HepG2 (cell line): ENCODE measurements around the gene SLBP. TPM values are rescaled to one million over a fixed set of nuclear protein-coding genes. Genes with fewer than 3 reads are reported as not detected.

Experiments used
- ADNP ChIP-seq: sonication (generic); formaldehyde crosslinking; IDR thresholded peaks from 2 replicates; pipeline ENCODE4 v1.4.0; 2020; ENCODE audit warnings: missing genetic modification reagents
- CBX5 ChIP-seq: sonication (generic); formaldehyde crosslinking; IDR thresholded peaks from 2 replicates; pipeline ENCODE4 v1.4.0; 2020; ENCODE audit warnings: missing genetic modification reagents, borderline replicate concordance
- FIP1L1 ChIP-seq: fragments of 200-400 bp; formaldehyde crosslinking; IDR thresholded peaks from 2 replicates; pipeline ENCODE4 v1.6.1; 2018; ENCODE audit warnings: low read depth, mild to moderate bottlenecking, low read length, moderate library complexity, borderline replicate concordance; ENCODE audit not compliant: insufficient read depth
- GABPB1 ChIP-seq: IDR thresholded peaks from 2 replicates; pipeline ENCODE4 v1.6.1; 2016; ENCODE audit warnings: mild to moderate bottlenecking, missing genetic modification reagents, moderate library complexity, missing compliant biosample characterization
- HDAC6 ChIP-seq: fragments of 200-600 bp; sonication (generic); IDR thresholded peaks from 2 replicates; pipeline ENCODE4 v1.7.0; 2017; ENCODE audit warnings: mild to moderate bottlenecking, antibody characterized with exemption, low read length, low read depth
- HINFP ChIP-seq: sonication (generic); formaldehyde crosslinking; IDR thresholded peaks from 2 replicates; pipeline ENCODE4 v1.4.0; 2020; ENCODE audit warnings: low read depth, mild to moderate bottlenecking, missing genetic modification reagents
- KDM6A ChIP-seq: IDR thresholded peaks from 2 replicates; pipeline ENCODE4 v1.6.1; 2016; ENCODE audit warnings: low read depth
- NONO ChIP-seq, 2 experiments: fragments of 450-650 bp in 1 of 2; sonication (generic) in 1 of 2; formaldehyde crosslinking in 1 of 2; IDR thresholded peaks in 1 of 2; conservative IDR thresholded peaks in 1 of 2; 2 replicates each; pipeline versions ENCODE4 v1.6.1 to v1.8.0; 2017 to 2022; ENCODE audit warnings: mild to moderate bottlenecking in 1 of 2, missing genetic modification reagents in 1 of 2, moderate library complexity in 1 of 2
- PHF8 ChIP-seq: sonication (generic); formaldehyde crosslinking; IDR thresholded peaks from 2 replicates; pipeline ENCODE4 v1.5.0; 2020; ENCODE audit warnings: missing genetic modification reagents
- POLR2G ChIP-seq: fragments of 200-400 bp; formaldehyde crosslinking; IDR thresholded peaks from 2 replicates; pipeline ENCODE4 v1.6.1; 2018; ENCODE audit warnings: mild to moderate bottlenecking, low read depth, low read length, moderate library complexity
- SMAD1 ChIP-seq: sonication (generic); formaldehyde crosslinking; IDR thresholded peaks from 2 replicates; pipeline ENCODE4 v1.4.0; 2020; ENCODE audit warnings: missing genetic modification reagents, low read depth, mild to moderate bottlenecking, borderline replicate concordance
- SMAD3 ChIP-seq: sonication (generic); formaldehyde crosslinking; IDR thresholded peaks from 2 replicates; pipeline ENCODE4 v1.4.0; 2020; ENCODE audit warnings: missing genetic modification reagents
- U2AF2 ChIP-seq: fragments of 200-400 bp; formaldehyde crosslinking; IDR thresholded peaks from 2 replicates; pipeline ENCODE4 v1.6.1; 2017; ENCODE audit warnings: low read depth, mild to moderate bottlenecking, low read length
- ZFX ChIP-seq: sonication (generic); formaldehyde crosslinking; IDR thresholded peaks from 2 replicates; pipeline ENCODE4 v1.4.0; 2020; ENCODE audit warnings: mild to moderate bottlenecking, low read depth, missing genetic modification reagents, moderate library complexity
- ZMYM3 ChIP-seq: sonication (generic); formaldehyde crosslinking; IDR thresholded peaks from 2 replicates; pipeline ENCODE4 v1.5.1; 2020; ENCODE audit warnings: mild to moderate bottlenecking, missing genetic modification reagents
- ZNF318 ChIP-seq: sonication (generic); formaldehyde crosslinking; IDR thresholded peaks from 2 replicates; pipeline ENCODE4 v1.4.0; 2020; ENCODE audit warnings: mild to moderate bottlenecking, missing genetic modification reagents
- ZNF546 ChIP-seq: sonication (generic); formaldehyde crosslinking; conservative IDR thresholded peaks from 2 replicates; pipeline ENCODE4 v1.8.1; 2023; ENCODE audit warnings: mild to moderate bottlenecking, missing genetic modification reagents
- ZNF780A ChIP-seq: sonication (generic); formaldehyde crosslinking; IDR thresholded peaks from 2 replicates; pipeline ENCODE4 v1.8.0; 2022; ENCODE audit warnings: mild to moderate bottlenecking, missing genetic modification reagents, moderate library complexity
- ZNF83 ChIP-seq: sonication (generic); formaldehyde crosslinking; IDR thresholded peaks from 2 replicates; pipeline ENCODE4 v1.4.0; 2020; ENCODE audit warnings: missing genetic modification reagents, mild to moderate bottlenecking, borderline replicate concordance
- ZNF878 ChIP-seq: sonication (generic); formaldehyde crosslinking; IDR thresholded peaks from 2 replicates; pipeline ENCODE4 v1.8.1; 2023; ENCODE audit warnings: mild to moderate bottlenecking, missing genetic modification reagents, moderate library complexity
- ZZZ3 ChIP-seq: sonication (generic); formaldehyde crosslinking; IDR thresholded peaks from 2 replicates; pipeline ENCODE4 v1.4.0; 2020; ENCODE audit warnings: missing genetic modification reagents, mild to moderate bottlenecking, borderline replicate concordance
- polyA plus RNA-seq, 8 experiments: library from polyadenylated mRNA; depleted of rRNA in 3 of 8; stranded (reverse) in 7 of 8; unstranded in 1 of 8; fragments of >200 nt; fragmentation: Illumina TruSeq in 4 of 8; extraction: Trizol in 4 of 8; gene quantifications; 2 replicates each; pipeline versions ENCODE4 v1.2.1 to v1.2.3, GENCODE V29; 2011 to 2016; ENCODE audit warnings: low read depth in 4 of 8, missing spikeins in 1 of 8, mixed read lengths in 1 of 8; ENCODE audit not compliant: insufficient read depth in 1 of 8
- total RNA-seq, 5 experiments: library from RNA; depleted of rRNA; stranded (reverse); fragments of >200 nt; fragmentation: Illumina TruSeq; extraction: Trizol; gene quantifications; 2 replicates each; pipeline ENCODE4 v1.2.3, GENCODE V29; 2016; ENCODE audit warnings: low read depth in 1 of 5

SLBP gene
- total and polyA plus RNA-seq, 2 of the 13 experiments (the other 11 are each of a cell fraction or from before 2014, with no cell fraction given) = 43.9 to 104 TPM

- TF ChIP-seq ZFX (CRISPR knock-in tag) (peak; percentile 87), SMAD3 (CRISPR knock-in tag) (no peak), ZZZ3 (CRISPR knock-in tag) (no peak), HINFP (0 out of 2 replicates have a peak, but pooled peaks have one; percentile 29), PHF8 (CRISPR knock-in tag) (peak; percentile 20; the same call in 1 of the 2 replicates), FIP1L1 (0 out of 2 replicates have a peak, but pooled peaks have one; percentile 42), SMAD1 (CRISPR knock-in tag) (no peak), ZNF318 (CRISPR knock-in tag) (0 out of 2 replicates have a peak, but pooled peaks have one; percentile 31), NONO (IDR thresholded peaks at IDR 0.05) (no peak), NONO (CRISPR knock-in tag; conservative IDR thresholded peaks at IDR 0.05) (no peak), CBX5 (CRISPR knock-in tag) (no peak), ZNF780A (CRISPR knock-in tag) (no peak), GABPB1 (CRISPR knock-in tag) (peak; percentile 51; the same call in 1 of the 2 replicates), ADNP (CRISPR knock-in tag) (no peak), ZNF878 (CRISPR knock-in tag) (no peak), ZMYM3 (CRISPR knock-in tag) (0 out of 2 replicates have a peak, but pooled peaks have one; percentile 31), HDAC6 (no peak), U2AF2 (no peak), ZNF83 (CRISPR knock-in tag) (peak; percentile 33; the same call in 1 of the 2 replicates), ZNF546 (CRISPR knock-in tag) (no peak), KDM6A (no peak), POLR2G (0 out of 2 replicates have a peak, but pooled peaks have one; percentile 19)
Observed at GRCh38 chr4:1751919-1752283, 39.8 kb upstream of the SLBP start (continued).
